IPS-NIHi11 (cell line): ENCODE results near the gene SNRPB.

Experiments used
- DNase-seq: peaks from one replicate; pipeline ENCODE4 v3.0.0; 2012; ENCODE audit warnings: mixed read lengths, low spot score

The SNRPB gene

DNA sequence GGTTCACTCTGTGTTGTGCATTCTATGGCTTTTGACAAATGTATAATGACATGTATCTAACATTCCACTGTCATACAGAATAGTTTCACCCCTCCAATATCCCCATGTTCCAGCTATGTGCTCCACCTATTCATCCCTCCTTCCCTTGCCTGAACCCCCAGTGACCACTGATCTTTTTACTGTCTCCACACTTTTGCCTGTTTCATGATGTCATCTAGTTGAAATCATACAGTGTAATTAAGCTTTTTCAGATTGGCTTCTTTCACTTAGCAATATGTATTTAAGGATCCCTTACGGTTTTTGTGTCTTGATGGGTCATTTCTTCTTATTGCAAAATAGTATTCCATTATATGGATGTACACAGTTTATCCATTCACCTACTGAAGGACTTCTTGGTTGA is 50.1 kb downstream of the SNRPB start:
- no peak for DNase-seq

DNA sequence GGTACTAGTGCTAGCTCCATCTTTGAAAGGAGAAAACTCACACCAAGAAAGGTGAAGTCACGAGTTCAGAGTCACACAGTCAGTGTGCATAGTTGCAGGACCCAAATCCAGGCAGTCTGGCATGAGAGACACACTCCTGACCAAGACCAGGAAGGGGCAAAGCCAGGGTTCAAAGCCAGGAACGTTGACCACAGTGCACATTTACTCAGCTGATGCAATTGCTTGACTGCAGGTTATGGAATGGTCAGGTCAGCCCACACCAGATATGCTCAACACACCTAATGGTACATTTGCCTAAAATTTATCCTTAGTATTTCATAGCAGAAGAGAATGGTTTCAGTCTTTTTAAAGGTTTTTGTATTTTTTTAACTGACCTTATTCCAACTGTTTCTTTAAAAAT is 52.2 kb downstream of the SNRPB start:
- no peak for DNase-seq

DNA sequence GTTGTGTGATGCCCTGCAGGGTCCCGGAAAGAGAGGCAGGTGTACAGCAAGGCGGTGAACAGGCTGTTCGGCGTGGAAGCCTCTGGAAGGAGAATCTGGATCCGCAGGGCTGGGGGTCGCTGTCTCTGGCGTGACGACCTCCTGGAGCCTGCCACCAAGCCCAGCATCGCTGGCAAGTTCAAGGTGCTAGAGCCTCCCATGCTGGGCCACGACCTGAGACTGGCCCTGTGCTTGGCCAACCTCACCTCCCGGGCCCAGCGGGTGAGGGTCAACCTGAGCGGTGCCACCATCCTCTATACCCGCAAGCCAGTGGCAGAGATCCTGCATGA is 53.4 kb downstream of the SNRPB start:
- no peak for DNase-seq

DNA sequence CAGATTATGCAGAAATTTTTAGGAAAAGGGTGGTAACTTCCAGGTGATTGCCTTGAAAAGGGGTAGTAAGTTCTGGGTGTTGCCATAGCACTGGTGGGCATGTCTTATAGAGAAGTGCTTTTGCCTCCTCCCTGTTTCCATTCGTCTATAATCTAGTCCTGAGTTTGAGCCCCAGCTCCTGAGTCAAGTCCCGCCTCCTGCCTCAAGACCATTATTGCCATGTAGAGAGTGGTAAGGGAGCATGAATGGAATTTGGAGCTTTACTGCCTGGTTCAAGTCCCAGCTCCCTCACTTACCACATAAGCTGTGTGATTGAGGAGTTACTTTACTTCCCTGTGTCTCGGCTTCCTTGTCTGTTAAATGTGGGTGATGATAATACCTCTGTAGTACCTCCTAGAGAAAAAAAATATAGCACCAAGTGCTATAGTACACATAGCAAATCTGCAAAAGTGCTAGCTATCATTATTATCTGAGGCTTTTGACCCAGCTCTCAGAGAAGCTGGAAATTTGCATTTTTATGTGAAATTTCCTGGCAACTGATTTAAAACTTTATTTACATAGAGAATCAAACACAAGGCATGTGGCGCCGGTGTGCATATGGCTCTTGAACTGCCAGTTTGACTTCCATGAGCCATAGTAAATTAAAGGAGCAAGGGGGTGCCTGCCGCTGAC is 53.9 kb downstream of the SNRPB start:
- no peak for DNase-seq
